A549 (cell line): ENCODE data around the gene MGAT2.

Experiments used
- POLR2A ChIP-seq: IDR thresholded peaks from 2 replicates; pipeline ENCODE4 v1.6.1; 2012; ENCODE audit warnings: mild to moderate bottlenecking, low read length
- RFX5 ChIP-seq: fragments of 450-650 bp; IDR thresholded peaks from 2 replicates; pipeline ENCODE4 v1.7.1; 2014; ENCODE audit warnings: antibody characterized with exemption, mild to moderate bottlenecking, moderate library complexity

GRCh38 chr14:49670475-49670874, 49.9 kb downstream of the MGAT2 start:
- no peak for TF ChIP-seq RFX5
- TF ChIP-seq POLR2A, result no peak
